NCI-H82 treated with DMSO at 0.1 percent for 48 hours (cell line): ENCODE results near the gene ZNF536.

Experiments used
- DNase-seq: peaks from one replicate; lab custom pipeline; 2025; ENCODE audit not compliant: unreplicated experiment; lab: John Stamatoyannopoulos, UW

Gene ZNF536

DNA sequence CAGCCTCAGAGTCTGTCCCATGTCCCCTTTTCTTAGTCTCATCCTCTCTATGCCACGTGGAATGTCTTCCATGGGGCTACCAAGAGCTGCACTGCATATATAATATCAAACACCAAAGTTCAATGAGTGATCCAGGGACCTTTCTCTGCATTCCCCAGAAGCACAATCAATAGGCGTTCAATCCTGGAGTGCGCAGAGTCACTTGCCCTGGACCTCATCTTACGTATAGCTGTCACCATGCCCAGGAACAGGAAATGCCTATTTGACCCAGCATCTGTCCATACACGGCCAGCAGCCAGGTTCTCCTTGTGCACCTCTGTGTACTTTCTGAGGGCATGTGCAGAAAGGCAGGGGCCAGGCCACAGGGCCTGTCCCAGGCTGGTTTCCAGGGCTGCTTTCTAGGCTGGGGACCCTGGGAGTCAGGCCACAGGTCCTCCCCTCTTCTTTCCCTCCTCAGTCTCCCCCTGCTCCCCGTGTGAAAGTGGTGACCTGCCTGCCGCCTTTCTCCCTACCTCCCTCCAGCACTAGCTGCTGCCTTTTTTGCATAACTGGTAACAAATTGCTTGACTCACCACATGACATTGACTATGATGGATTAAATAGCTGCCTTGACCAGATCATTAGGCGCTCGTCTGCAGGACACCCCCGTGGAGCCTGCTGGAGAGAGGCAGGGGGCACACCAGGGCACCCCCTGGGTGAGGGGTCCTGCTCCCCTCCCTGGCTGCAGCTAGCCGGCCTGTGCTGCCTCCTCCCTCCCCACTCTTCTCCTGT is 222.0 kb downstream of the ZNF536 start:
- DNase-seq: no peak

DNA sequence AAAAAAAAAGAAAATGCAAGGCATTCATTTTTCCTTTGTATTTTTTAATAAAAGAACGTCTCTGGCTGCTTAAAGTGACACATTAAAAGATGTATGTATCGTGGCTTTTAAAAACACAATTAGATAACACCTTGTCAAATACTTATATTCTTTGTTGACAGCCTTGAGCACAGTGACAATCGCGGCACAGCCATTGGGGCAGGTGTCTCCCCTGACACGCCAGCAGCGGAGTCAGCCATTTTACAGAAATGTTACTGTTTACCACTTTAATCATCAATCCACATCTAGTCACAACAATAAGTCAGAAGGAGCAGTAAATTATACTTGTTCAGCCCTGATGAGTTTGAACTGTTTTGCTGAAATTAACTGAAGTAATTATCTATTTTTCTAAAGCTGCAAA is 224.1 kb downstream of the ZNF536 start:
- DNase-seq: no peak

DNA sequence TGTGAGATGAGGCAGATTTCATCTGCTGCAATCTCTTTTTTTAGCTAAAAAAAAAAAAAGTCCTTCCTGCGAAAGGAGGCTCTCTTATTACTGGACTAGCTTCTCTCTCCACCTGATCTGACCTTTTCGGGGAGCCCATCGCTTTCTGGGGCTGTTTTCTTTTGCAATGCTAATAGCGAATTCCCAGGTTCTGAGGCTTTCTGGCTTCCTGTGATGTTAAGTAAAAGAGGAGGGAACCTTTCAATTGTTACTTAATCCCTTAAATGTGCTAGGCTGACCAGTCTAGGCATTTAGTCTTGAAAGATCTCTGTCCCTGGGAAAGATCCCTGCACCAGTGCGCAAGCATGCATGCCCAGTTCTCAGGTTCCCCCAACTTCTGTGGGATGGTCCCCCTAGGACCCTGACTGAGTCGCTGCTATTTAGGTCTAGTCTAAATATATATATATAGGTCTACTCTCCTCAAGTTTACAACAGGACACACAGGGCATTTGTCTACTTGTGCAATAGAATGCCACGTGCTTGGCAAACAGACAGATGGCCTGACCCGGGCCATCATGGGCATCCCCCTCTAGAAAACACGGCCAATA is 224.7 kb downstream of the ZNF536 start:
- no peak for DNase-seq

DNA sequence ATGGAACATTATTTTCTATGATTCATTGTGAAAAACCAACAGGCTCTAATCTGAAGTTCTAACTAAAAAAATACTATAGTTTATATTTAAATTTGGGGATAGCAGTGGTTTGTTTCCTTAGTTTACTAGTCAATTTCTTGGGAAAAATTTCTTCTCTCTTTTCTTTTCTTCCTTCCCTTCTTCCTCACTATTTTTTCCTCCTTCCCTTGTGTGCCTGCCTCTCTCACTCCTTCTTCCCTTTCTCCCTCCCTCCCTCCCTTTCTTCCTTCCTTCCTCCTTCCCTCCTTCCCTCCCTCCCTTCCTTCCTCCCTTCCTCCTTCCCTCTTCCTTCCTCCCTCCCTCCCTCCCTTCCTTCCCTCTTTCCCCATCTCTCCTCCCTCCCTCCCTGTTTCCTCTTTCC is 226.5 kb downstream of the ZNF536 start:
- no peak for DNase-seq

DNA sequence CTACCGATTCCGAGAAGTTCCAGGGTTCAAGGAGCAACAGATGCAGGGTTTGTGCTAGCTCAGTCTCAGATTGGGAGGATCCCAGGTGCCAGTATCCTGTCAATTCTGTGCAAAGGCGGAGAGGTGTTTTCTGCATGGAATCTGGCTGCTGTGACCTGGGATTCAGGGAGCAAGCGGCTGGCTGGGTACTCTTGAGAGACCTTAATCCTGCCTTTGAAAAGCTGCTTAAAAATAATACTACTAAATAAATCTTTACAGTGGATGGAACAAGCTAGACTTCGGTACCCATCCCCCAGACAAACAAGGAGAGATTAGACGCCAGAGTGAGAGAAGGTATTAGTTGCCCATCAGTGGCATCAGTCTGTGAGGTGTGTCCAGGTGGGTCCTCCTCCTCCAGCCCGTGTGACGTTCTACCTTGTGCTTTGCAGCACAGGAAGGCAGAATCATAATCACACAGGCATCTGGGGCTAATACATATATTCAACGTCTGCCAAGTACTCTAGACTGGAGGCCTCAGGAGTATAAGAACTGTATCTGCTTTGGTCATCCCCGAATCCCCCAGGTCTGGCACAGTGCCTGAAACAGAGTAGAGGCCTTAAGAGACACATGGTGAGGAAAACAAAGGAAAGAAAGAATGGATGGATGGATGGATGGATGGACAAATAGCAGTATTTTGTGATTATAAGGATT is 230.6 kb downstream of the ZNF536 start:
- DNase-seq: peak; percentile 94

DNA sequence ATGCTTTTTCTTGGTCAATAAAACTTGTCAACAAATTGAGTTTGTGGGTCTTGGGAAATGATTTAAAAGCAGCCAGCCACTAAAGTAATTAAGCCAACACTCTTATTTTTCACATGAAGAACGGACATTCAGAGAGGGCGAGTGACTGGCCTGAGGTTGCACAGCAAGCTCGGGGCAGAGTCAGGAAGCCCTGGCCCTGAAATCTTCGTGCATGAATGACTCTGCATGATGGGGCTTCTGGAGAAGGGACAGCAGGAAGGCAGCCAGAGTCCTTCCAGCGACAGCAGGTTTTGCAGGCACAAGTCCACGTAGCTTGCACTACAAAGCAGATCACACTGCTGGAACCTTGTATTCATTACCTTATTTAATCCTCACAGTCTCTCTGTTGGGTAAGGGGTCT is 232.5 kb downstream of the ZNF536 start:
- DNase-seq: no peak

DNA sequence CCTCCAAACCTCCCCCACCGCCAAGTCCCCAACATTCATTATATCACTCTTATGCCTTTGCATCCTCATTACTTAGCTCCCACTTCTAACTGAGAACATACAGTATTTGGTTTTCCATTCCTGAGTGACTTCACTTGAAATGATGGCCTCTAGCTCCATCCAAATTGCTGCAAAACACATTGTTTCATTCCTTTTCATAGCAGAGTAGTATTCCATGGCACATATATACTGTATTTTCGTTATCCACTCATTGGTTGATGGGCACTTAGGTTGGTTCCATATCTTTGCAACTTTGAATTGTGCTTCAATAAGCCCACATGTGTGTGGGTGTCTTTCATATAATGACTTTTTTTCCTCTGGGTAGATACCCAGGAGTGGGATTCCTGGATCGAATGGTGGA is 233.1 kb downstream of the ZNF536 start:
- no peak for DNase-seq

DNA sequence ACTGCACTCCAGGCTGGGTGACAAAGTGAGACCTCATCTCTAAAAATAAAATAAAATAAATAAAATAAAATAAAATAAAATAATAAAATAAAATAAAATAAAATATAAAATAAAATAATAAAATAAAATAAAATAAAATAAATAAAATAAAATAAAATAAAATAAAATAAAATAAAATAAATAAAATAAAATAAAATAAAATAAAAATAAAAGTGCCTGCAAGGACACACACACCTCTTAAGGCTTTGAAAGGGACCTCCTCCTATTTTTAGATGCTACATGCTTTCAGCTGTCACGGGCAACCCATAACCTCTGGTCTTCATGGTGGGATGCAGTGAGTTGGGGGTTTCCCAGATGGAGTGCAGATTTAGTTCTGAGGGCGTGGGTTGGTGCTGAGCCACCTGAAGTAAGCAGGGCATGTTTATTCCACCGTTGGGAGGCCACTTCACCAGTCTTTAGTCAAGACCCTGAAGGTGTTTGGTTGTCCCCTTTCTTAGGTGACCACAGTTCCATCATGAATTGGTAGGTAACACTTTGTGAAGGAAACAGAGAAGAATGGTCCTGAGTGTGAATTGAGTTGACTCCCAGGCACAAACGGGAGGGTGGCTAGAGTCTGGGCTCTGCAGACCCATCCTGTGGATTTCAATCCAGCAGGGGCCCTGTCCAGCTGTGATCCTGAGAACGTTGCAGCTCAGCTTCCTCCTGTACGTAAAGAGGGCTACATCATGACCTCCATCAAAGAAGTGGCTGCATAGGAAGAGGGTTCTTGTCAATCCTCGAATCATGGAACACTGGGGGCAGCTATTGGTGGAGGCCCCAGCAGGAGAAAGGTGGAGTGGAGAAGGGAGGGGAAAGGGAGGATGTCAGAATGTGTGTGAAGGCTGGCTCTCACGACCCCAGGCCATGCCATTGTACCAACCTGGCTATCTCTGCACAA is 234.2 kb downstream of the ZNF536 start:
- DNase-seq: no peak
